ENCODE results near the gene ANXA11. TPM values are rescaled to one million over a fixed set of nuclear protein-coding genes. Genes with fewer than 3 reads are reported as not detected.

Gene ANXA11
- total RNA-seq, 1 experiment from 2014 or later: 68.1 TPM

DNA sequence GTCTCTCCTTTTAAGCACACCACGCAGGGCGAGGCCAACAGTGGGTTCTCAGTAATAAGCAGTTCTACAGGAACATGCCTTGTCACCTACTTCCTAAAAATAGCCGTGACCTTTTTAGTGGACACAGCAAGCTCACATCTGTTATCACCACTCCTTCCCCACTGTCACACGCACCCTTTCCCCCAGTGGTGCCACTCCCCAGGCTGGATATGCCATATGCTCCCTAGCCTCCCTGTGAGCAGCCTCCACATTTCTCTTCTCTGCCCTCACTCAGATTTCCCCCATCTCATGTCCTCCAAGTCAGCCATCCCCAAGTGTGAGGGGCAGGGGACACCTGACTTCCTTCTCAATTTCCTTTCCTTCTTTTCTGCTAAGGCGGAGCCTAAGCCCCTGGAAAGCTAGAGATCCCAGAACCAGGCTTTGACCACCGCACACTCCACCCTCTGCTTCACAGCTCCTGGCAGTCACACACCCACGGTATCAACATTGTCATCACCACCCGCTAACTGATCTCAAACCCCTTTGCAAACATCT is 3.7 kb downstream of the ANXA11 start:
- no peak overlapping the region for H2AK5ac ChIP-seq (ENCODE audit: insufficient read length, low read length)
- no peak overlapping the region for H4K5ac ChIP-seq (ENCODE audit: insufficient read length, low read depth, low read length)
- H4K20me1 ChIP-seq (ENCODE audit: control insufficient read depth, insufficient read depth, insufficient read length): no peaks in the 10 kb centered on the region
- H2BK12ac ChIP-seq (ENCODE audit: insufficient read length, low read depth, low read length): no peak overlapping the region
- peaks cover 5% of the 10 kb centered on the region for H3K79me1 ChIP-seq (ENCODE audit: insufficient read depth, low read depth, low read length, poor library complexity, severe bottlenecking)
- Mint-ChIP-seq H3K27me3 (ENCODE audit: low read depth) (peaks cover 9% of the 10 kb centered on the region), H3K4me3 (no peak overlapping the region), H3K36me3 (ENCODE audit: insufficient read depth in 1 of 3, low read depth in 3 of 3) (no peaks in the 10 kb centered on the region), H3K4me1 (peaks cover 44 to 45% of the 10 kb centered on the region in 2 experiments), H3K9me3 (no peaks in the 10 kb centered on the region), H3K27ac (peak overlapping the region in 1 of 3 experiments; percentile 27; a peak in 3 of 7 replicates)
- H3K4me2 ChIP-seq (ENCODE audit: insufficient read depth, insufficient read length, low read length): no peak overlapping the region
- H3K9me3 ChIP-seq (ENCODE audit: control insufficient read depth, low read depth, low read length): no peaks in the 10 kb centered on the region
- no peak for DNase-seq
- H3K14ac ChIP-seq (ENCODE audit: insufficient read depth, low read length): no peak overlapping the region; the same call in 1 of the 2 replicates
- no peak overlapping the region for H3K18ac ChIP-seq (ENCODE audit: insufficient read length, low read depth, low read length)
- no peak overlapping the region for H3T11ph ChIP-seq (ENCODE audit: low read length)
- H2AFZ ChIP-seq (ENCODE audit: low read length): no peak overlapping the region
- H3K27ac ChIP-seq (ENCODE audit: insufficient read length, low read depth, low read length): no peak overlapping the region
- no peak overlapping the region for H2BK5ac ChIP-seq (ENCODE audit: insufficient read length, low read length)
- no peak overlapping the region for H3K23ac ChIP-seq (ENCODE audit: insufficient read length, low read depth, low read length)
- H3K23me2 ChIP-seq (ENCODE audit: insufficient read length, low read depth, low read length, poor library complexity, severe bottlenecking): peaks cover 4% of the 10 kb centered on the region
- peaks cover 10% of the 10 kb centered on the region for H3K4me1 ChIP-seq (ENCODE audit: insufficient read depth, low read length)
- no peak overlapping the region for H3K9ac ChIP-seq (ENCODE audit: extremely low read depth, insufficient read length, low read length)
- no peak overlapping the region for H2BK120ac ChIP-seq (ENCODE audit: low read depth, low read length, poor library complexity, severe bottlenecking)
- H3K4ac ChIP-seq (ENCODE audit: low read depth, low read length): no peak overlapping the region
- peaks cover 7% of the 10 kb centered on the region; the same call in 1 of the 2 replicates for H3K79me2 ChIP-seq (ENCODE audit: insufficient read depth, low read length)
- H2BK20ac ChIP-seq (ENCODE audit: low read depth, low read length, poor library complexity, severe bottlenecking): no peak overlapping the region
- no peak overlapping the region for H4K91ac ChIP-seq (ENCODE audit: insufficient read length, low read depth, low read length)
- TF ChIP-seq, protein P1, sequence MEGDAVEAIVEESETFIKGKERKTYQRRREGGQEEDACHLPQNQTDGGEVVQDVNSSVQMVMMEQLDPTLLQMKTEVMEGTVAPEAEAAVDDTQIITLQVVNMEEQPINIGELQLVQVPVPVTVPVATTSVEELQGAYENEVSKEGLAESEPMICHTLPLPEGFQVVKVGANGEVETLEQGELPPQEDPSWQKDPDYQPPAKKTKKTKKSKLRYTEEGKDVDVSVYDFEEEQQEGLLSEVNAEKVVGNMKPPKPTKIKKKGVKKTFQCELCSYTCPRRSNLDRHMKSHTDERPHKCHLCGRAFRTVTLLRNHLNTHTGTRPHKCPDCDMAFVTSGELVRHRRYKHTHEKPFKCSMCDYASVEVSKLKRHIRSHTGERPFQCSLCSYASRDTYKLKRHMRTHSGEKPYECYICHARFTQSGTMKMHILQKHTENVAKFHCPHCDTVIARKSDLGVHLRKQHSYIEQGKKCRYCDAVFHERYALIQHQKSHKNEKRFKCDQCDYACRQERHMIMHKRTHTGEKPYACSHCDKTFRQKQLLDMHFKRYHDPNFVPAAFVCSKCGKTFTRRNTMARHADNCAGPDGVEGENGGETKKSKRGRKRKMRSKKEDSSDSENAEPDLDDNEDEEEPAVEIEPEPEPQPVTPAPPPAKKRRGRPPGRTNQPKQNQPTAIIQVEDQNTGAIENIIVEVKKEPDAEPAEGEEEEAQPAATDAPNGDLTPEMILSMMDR (conservative IDR thresholded peaks at IDR 0.05): no peak
- H4K8ac ChIP-seq (replicated peaks; ENCODE audit: insufficient read length, low read depth, low read length): no peak overlapping the region
- H3K27me3 ChIP-seq (ENCODE audit: insufficient read depth, low read length): no peaks in the 10 kb centered on the region
- H3K56ac ChIP-seq (ENCODE audit: insufficient read length, low read depth, low read length): no peak overlapping the region
- H2BK15ac ChIP-seq (ENCODE audit: low read depth, low read length): no peak overlapping the region
- WGBS (ENCODE audit: extremely low coverage, insufficient read length, low lambda C conversion rate): no CpG with 5 or more reads among the region's 8 CpGs

All from H9 (cell line).